ENCODE data around the gene C21orf58. TPM values are rescaled to one million over a fixed set of nuclear protein-coding genes. Genes with fewer than 3 reads are reported as not detected.

C21orf58 gene
- polyA plus RNA-seq, 1 of the 3 experiments (the other 2 are of a cell fraction) = 9.7 TPM

DNA sequence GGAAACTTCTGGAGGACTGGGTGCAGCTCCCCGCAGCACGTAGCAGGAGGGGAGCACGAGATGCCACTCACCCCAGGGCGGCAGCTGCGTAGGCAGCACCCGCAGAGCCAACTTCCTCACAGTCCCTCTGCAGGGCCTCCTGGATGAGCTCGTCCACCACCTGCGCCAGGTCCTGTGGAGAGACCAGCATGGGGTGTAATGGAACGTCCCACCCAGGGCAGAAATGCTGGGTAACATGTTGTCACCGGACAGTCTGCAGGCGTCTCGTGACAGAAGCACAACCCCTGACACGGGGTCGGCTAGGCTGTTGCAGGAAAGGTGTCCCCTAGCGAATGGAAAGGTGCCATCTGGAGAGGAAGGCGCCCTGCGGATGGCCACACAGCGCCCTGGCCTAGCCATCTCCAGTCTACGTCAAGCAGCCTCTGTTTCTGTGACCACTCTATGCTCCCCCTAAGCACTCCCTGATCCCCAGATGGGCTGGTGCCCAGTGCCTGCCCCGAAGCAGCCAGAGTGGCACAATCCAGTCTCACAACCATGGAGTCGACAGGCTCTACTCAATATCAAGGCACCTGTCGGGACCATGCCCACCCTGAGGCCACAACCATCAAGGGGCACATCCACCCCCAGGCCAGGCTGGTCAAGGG lies 59.5 kb downstream of the C21orf58 start:
- H3K36me3 ChIP-seq (replicated peaks in 1 of 2; ENCODE audit: control insufficient read depth in 1 of 2, insufficient read depth in 2 of 2, low read length in 1 of 2) = peaks cover 46 to 62% of the 10 kb centered on the region in 2 experiments
- H3K27ac ChIP-seq (ENCODE audit: low read depth in 2 of 2, low read length in 1 of 2) = no peak overlapping the region
- H3F3A ChIP-seq (replicated peaks; ENCODE audit: insufficient read depth) = no peaks in the 10 kb centered on the region
- no peaks in the 10 kb centered on the region for H4K20me1 ChIP-seq (ENCODE audit: insufficient read depth)
- ChIA-PET POLR2A (no interaction called here), CTCF (no interaction called here)
- H3K27me3 ChIP-seq (ENCODE audit: insufficient read depth) = no peaks in the 10 kb centered on the region
- 100% methylated on average over 4 of the region's 22 CpGs for WGBS (ENCODE audit: low lambda C conversion rate)
- no peak overlapping the region for H3K4me2 ChIP-seq
- no peaks in the 10 kb centered on the region for H3K9me2 ChIP-seq
- TF ChIP-seq RCOR1 (IDR thresholded peaks at IDR 0.05; ENCODE audit: low read length) (no peak), GABPA (IDR thresholded peaks at IDR 0.05; ENCODE audit: low read depth) (no peak), ELF1 (IDR thresholded peaks at IDR 0.05) (no peak), EP300 (IDR thresholded peaks at IDR 0.05; ENCODE audit: borderline replicate concordance in 1 of 2, low read depth in 1 of 2, low read length in 1 of 2) (no peak), FOXM1 (IDR thresholded peaks at IDR 0.05; ENCODE audit: low read depth) (no peak), RFX5 (IDR thresholded peaks at IDR 0.05; ENCODE audit: low read length) (no peak), NRF1 (IDR thresholded peaks at IDR 0.05; ENCODE audit: low read depth, low read length) (no peak), MEF2A (IDR thresholded peaks at IDR 0.05; ENCODE audit: borderline replicate concordance, low read depth) (no peak), RXRA (IDR thresholded peaks at IDR 0.05; ENCODE audit: borderline replicate concordance, low read depth) (no peak), SMC3 (IDR thresholded peaks at IDR 0.05; ENCODE audit: low read depth, low read length) (no peak), EZH2phosphoT487 (IDR thresholded peaks at IDR 0.05; ENCODE audit: borderline replicate concordance, low read depth) (no peak), CHD2 (IDR thresholded peaks at IDR 0.05; ENCODE audit: low read length, partially characterized antibody) (no peak), JUND (IDR thresholded peaks at IDR 0.05) (no peak), YY1 (IDR thresholded peaks at IDR 0.05; ENCODE audit: low read depth) (no peak)
- TF ChIP-seq, protein P1, sequence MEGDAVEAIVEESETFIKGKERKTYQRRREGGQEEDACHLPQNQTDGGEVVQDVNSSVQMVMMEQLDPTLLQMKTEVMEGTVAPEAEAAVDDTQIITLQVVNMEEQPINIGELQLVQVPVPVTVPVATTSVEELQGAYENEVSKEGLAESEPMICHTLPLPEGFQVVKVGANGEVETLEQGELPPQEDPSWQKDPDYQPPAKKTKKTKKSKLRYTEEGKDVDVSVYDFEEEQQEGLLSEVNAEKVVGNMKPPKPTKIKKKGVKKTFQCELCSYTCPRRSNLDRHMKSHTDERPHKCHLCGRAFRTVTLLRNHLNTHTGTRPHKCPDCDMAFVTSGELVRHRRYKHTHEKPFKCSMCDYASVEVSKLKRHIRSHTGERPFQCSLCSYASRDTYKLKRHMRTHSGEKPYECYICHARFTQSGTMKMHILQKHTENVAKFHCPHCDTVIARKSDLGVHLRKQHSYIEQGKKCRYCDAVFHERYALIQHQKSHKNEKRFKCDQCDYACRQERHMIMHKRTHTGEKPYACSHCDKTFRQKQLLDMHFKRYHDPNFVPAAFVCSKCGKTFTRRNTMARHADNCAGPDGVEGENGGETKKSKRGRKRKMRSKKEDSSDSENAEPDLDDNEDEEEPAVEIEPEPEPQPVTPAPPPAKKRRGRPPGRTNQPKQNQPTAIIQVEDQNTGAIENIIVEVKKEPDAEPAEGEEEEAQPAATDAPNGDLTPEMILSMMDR (IDR thresholded peaks at IDR 0.05) = no peak
- TF ChIP-seq, protein P2, sequence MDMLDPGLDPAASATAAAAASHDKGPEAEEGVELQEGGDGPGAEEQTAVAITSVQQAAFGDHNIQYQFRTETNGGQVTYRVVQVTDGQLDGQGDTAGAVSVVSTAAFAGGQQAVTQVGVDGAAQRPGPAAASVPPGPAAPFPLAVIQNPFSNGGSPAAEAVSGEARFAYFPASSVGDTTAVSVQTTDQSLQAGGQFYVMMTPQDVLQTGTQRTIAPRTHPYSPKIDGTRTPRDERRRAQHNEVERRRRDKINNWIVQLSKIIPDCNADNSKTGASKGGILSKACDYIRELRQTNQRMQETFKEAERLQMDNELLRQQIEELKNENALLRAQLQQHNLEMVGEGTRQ (IDR thresholded peaks at IDR 0.05; ENCODE audit: borderline replicate concordance, low read depth, low read length) = no peak
- TF ChIP-seq, protein P3, sequence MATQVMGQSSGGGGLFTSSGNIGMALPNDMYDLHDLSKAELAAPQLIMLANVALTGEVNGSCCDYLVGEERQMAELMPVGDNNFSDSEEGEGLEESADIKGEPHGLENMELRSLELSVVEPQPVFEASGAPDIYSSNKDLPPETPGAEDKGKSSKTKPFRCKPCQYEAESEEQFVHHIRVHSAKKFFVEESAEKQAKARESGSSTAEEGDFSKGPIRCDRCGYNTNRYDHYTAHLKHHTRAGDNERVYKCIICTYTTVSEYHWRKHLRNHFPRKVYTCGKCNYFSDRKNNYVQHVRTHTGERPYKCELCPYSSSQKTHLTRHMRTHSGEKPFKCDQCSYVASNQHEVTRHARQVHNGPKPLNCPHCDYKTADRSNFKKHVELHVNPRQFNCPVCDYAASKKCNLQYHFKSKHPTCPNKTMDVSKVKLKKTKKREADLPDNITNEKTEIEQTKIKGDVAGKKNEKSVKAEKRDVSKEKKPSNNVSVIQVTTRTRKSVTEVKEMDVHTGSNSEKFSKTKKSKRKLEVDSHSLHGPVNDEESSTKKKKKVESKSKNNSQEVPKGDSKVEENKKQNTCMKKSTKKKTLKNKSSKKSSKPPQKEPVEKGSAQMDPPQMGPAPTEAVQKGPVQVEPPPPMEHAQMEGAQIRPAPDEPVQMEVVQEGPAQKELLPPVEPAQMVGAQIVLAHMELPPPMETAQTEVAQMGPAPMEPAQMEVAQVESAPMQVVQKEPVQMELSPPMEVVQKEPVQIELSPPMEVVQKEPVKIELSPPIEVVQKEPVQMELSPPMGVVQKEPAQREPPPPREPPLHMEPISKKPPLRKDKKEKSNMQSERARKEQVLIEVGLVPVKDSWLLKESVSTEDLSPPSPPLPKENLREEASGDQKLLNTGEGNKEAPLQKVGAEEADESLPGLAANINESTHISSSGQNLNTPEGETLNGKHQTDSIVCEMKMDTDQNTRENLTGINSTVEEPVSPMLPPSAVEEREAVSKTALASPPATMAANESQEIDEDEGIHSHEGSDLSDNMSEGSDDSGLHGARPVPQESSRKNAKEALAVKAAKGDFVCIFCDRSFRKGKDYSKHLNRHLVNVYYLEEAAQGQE (IDR thresholded peaks at IDR 0.05; ENCODE audit: low read depth, low read length) = no peak
- TF ChIP-seq, protein P4, sequence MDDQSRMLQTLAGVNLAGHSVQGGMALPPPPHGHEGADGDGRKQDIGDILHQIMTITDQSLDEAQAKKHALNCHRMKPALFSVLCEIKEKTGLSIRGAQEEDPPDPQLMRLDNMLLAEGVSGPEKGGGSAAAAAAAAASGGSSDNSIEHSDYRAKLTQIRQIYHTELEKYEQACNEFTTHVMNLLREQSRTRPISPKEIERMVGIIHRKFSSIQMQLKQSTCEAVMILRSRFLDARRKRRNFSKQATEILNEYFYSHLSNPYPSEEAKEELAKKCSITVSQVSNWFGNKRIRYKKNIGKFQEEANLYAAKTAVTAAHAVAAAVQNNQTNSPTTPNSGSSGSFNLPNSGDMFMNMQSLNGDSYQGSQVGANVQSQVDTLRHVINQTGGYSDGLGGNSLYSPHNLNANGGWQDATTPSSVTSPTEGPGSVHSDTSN (IDR thresholded peaks at IDR 0.05) = no peak
- H2AFZ ChIP-seq (ENCODE audit: low read depth) = no peak overlapping the region
- H3K9me3 ChIP-seq = no peaks in the 10 kb centered on the region
- no peak overlapping the region for H3K9ac ChIP-seq
- no peak overlapping the region for H3K4me3 ChIP-seq (ENCODE audit: low read depth in 2 of 2, low read length in 1 of 2)
- no peaks in the 10 kb centered on the region; the same call in 1 of the 2 replicates for H3K79me2 ChIP-seq (ENCODE audit: insufficient read depth)
- DNase-seq = no peak
- H3K4me1 ChIP-seq (ENCODE audit: control insufficient read depth in 1 of 2, insufficient read depth in 2 of 2, low read depth in 1 of 2, low read length in 1 of 2) = no peaks in the 10 kb centered on the region
